Measurements from ENCODE around the gene UFD1. TPM values are rescaled to one million over a fixed set of nuclear protein-coding genes. Genes with fewer than 3 reads are reported as not detected.

UFD1 gene
- total RNA-seq, 1 experiment from 2014 or later, result 74.4 TPM

DNA sequence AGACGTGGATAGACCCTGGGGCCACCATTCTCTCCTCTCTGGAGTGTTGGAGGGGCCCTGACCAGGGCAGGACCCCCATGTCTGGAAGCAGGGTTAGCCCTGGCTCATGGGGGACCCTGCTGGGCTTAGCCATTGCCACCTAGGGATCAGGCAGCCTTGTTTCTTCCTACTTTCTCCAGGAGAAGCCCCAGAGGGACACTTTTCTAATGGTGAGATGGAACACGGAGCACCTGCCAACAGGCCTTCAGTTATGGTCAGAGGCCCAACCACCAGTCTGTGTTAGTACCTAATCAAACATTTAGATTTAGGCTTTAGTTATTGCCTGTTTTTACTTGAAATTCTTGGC is 29.6 kb downstream of the UFD1 start:
- Histone ChIP-seq H3K14ac (ENCODE audit: insufficient read depth, low read length) (no peak overlapping the region), H2BK20ac (ENCODE audit: low read depth, low read length, poor library complexity, severe bottlenecking) (no peak overlapping the region), H4K5ac (ENCODE audit: insufficient read length, low read depth, low read length) (no peak overlapping the region), H4K91ac (ENCODE audit: insufficient read length, low read depth, low read length) (no peak overlapping the region), H2BK12ac (ENCODE audit: insufficient read length, low read depth, low read length) (no peak overlapping the region), H3K23me2 (ENCODE audit: insufficient read length, low read depth, low read length, poor library complexity, severe bottlenecking) (peaks cover 9% of the 10 kb centered on the region), H3K79me1 (ENCODE audit: insufficient read depth, low read depth, low read length, poor library complexity, severe bottlenecking) (no peaks in the 10 kb centered on the region), H2BK15ac (ENCODE audit: low read depth, low read length) (no peak overlapping the region), H2BK120ac (ENCODE audit: low read depth, low read length, poor library complexity, severe bottlenecking) (no peak overlapping the region), H3K56ac (ENCODE audit: insufficient read length, low read depth, low read length) (no peak overlapping the region), H3K27me3 (ENCODE audit: insufficient read depth, low read length) (no peaks in the 10 kb centered on the region; the same call in 1 of the 2 replicates), H3K18ac (ENCODE audit: insufficient read length, low read depth, low read length) (no peak overlapping the region), H2AK5ac (ENCODE audit: insufficient read length, low read length) (no peak overlapping the region), H4K20me1 (ENCODE audit: control insufficient read depth, insufficient read depth, insufficient read length) (peaks cover 2% of the 10 kb centered on the region), H3K9me3 (ENCODE audit: control insufficient read depth, low read depth, low read length) (no peaks in the 10 kb centered on the region), H3K4ac (ENCODE audit: low read depth, low read length) (no peak overlapping the region), H3T11ph (ENCODE audit: low read length) (no peak overlapping the region), H3K9ac (ENCODE audit: extremely low read depth, insufficient read length, low read length) (no peak overlapping the region), H3K27ac (ENCODE audit: insufficient read length, low read depth, low read length) (no peak overlapping the region), H2BK5ac (ENCODE audit: insufficient read length, low read length) (no peak overlapping the region), H3K4me1 (ENCODE audit: insufficient read depth, low read length) (no peaks in the 10 kb centered on the region), H4K8ac (replicated peaks; ENCODE audit: insufficient read length, low read depth, low read length) (no peak overlapping the region), H3K4me2 (ENCODE audit: insufficient read depth, insufficient read length, low read length) (no peak overlapping the region), H3K79me2 (ENCODE audit: insufficient read depth, low read length) (no peaks in the 10 kb centered on the region; the same call in 1 of the 2 replicates), H3K23ac (ENCODE audit: insufficient read length, low read depth, low read length) (no peak overlapping the region), H2AFZ (ENCODE audit: low read length) (no peak overlapping the region)
- Mint-ChIP-seq H3K4me1 (peaks cover 16 to 18% of the 10 kb centered on the region in 2 experiments), H3K9me3 (no peaks in the 10 kb centered on the region; a peak in 1 of 5 replicates), H3K4me3 (peak overlapping the region in 1 of 2 experiments; percentile 51; a peak in 3 of 5 replicates), H3K27me3 (ENCODE audit: low read depth) (peaks cover 19% of the 10 kb centered on the region), H3K27ac (no peak overlapping the region), H3K36me3 (ENCODE audit: insufficient read depth in 1 of 3, low read depth in 3 of 3) (peaks cover 14 to 66% (median 45%) of the 10 kb centered on the region in 3 experiments)
- TF ChIP-seq, protein P1, sequence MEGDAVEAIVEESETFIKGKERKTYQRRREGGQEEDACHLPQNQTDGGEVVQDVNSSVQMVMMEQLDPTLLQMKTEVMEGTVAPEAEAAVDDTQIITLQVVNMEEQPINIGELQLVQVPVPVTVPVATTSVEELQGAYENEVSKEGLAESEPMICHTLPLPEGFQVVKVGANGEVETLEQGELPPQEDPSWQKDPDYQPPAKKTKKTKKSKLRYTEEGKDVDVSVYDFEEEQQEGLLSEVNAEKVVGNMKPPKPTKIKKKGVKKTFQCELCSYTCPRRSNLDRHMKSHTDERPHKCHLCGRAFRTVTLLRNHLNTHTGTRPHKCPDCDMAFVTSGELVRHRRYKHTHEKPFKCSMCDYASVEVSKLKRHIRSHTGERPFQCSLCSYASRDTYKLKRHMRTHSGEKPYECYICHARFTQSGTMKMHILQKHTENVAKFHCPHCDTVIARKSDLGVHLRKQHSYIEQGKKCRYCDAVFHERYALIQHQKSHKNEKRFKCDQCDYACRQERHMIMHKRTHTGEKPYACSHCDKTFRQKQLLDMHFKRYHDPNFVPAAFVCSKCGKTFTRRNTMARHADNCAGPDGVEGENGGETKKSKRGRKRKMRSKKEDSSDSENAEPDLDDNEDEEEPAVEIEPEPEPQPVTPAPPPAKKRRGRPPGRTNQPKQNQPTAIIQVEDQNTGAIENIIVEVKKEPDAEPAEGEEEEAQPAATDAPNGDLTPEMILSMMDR (conservative IDR thresholded peaks at IDR 0.05), result no peak
- WGBS (ENCODE audit: extremely low coverage, insufficient read length, low lambda C conversion rate), result no CpG with 5 or more reads among the region's 2 CpGs
- DNase-seq, result no peak

Data from H9 (cell line).